Astrocyte of the cerebellum (primary cell): ENCODE measurements around the gene JTB.

ENCODE experiments used
- DNase-seq: peaks from one replicate; pipeline ENCODE4 v3.0.0-alpha.2; 2011; ENCODE audit warnings: low read depth
- H3K4me3 ChIP-seq: 2 replicates; pipeline ENCODE4 v1.5.1; 2011; ENCODE audit warnings: mild to moderate bottlenecking, low read depth, low read length, moderate library complexity
- CTCF ChIP-seq: IDR thresholded peaks from 2 replicates; pipeline ENCODE4 v1.5.1; 2012; ENCODE audit warnings: low read length, low read depth, moderate library complexity, mild to moderate bottlenecking; ENCODE audit errors: missing control alignments
- in situ Hi-C: cut with HindIII; loops from 2 replicates; pipeline ENCODE4 v1.10.0; 2017; ENCODE audit warnings: low sequenced_read_pairs

JTB gene

DNA sequence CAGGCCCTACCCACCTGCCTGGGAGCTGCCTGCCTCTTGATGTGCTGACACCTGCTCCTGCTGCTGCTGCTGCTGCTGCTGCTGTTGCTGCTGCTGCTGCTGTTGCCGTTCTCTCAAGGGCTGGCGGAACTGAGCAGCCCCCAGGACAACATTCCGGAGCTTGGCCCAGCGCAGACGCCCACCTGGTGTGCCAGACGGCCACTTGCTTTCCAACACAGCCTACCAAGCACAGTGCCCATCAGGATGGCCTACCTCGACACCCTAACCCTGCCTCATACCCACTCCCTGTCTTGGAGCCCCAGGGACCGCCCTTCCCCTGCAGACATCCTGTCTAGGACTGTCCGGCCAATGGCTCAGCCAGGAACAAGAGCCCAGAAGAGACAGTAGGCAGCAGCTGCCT is 42.7 kb downstream of the JTB start:
- DNase-seq, result no peak
- no peak overlapping the region for H3K4me3 ChIP-seq
- in situ Hi-C loops, result no loop called here
- no peak for TF ChIP-seq CTCF

GRCh38 chr1:153933955-153934354 is 43.5 kb downstream of the JTB start:
- H3K4me3 ChIP-seq, result no peak overlapping the region
- DNase-seq, result no peak
- TF ChIP-seq CTCF, result no peak
- in situ Hi-C loops, result no loop called here

DNA sequence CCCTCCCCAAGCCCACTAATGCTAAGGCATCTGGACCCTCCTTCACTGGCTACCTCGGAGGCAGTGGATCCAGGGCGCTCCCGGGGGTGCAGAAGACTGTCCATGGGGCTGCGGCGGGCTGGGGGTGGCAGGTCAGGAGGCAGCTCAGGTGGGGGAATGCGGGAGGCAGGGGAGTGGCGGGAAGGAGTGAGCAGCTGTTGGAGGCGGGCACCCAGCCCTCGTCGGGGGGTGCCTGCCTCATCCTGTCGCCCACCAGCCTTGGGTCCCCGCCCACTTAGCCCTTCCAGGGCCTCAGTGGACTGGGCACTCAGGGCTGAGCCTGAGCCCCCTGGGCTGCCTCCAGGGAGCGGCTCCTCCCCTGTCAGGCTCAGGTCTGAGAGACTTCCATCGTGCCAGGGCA is 44.0 kb downstream of the JTB start:
- DNase-seq, result no peak
- in situ Hi-C loops, result no loop called here
- no peak for TF ChIP-seq CTCF
- no peak overlapping the region for H3K4me3 ChIP-seq

DNA sequence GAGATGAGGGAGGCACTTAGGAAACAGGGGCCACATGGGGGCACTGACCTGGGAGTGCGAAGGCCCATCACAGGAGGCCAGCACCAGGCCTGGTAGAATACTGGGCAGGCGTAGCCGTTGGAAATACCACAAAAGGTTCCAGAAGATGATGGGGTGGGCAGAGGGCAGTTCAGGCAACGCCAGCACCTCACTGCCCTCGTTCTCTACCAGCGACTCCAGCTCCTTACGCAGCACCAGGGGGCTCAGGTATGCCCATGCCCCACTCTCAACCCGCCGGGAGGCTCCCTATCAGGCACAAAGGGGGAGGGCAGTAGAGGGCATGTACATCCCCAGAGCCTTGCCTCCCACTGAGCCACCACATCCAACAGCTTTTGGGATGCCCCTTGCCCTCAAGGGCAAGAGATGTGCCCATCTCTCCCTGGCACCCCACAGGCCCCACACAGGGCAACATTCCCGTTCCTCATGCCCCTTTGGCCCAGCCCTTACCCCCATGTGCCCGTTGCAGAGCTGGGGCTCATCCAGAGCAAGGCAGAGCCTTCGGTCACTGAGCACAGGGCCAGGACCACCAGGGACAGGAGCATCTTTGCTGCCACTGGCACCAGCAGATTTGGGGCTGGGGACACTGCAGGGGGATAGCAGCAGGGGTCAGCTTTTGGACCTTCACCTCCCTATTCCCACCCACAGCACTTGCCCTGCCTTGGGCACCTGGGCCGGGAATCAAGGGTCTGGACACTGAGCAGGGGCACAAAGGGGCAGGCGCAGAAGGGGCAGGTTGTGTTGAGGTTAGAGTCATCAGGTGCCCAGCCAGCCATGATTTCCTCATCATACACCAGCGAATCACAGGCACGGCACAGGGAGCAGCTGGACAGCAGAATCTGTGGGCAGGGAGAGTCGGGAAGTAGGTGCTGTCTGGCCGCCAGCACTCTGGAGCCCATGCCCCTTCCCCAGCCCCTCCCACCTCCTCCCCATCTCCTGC is 45.0 kb downstream of the JTB start:
- TF ChIP-seq CTCF, result no peak
- in situ Hi-C loops, result no loop called here
- DNase-seq, result no peak
- no peak overlapping the region for H3K4me3 ChIP-seq

DNA sequence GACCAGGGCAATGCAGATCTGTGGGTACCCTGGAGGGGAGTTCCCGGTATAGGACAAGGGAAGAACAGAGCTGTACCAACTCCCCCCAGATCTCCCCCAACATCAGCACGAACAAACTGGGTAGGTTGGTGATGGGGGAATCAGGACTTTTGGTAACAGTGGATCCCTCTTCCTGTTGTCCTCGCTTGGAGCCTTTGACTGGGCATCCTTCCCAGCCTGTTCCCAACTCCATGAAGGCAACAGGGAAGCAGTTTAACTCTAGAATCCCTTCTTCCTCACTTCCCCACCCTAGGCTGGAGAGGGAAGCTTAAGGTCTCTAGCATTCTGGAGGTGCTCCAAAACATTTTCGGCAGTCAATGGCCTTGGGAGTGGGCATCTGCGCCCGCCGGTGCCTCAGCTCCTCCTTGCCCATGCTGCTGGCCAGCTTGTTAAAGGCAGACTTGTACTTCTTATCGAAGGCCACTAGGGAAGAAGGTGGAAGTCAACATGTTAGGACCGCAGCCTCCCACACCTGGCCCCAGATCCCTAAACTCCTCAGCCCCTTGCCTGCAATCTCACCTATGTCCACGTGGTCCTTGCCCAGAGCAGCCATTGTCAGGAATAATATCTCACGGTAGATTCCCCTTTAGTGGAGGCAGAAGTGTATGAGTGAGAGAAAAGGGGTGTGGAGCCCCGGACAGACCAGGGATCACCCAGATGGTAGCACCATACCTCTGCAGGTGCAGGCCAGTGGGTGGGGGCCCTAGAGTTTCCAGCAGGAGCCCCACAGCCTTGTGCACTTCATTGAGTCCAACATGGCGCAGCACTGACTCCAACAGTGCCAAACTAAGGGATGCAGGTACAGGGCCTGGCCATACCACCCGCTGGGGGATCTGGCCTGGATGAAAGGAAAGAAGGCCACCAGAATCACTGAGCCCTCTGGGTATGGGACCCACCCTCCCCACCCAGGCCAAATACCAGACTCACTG is 47.2 kb downstream of the JTB start:
- no peak for DNase-seq
- no peak overlapping the region for H3K4me3 ChIP-seq
- in situ Hi-C loops, result no loop called here
- TF ChIP-seq CTCF, result no peak

DNA sequence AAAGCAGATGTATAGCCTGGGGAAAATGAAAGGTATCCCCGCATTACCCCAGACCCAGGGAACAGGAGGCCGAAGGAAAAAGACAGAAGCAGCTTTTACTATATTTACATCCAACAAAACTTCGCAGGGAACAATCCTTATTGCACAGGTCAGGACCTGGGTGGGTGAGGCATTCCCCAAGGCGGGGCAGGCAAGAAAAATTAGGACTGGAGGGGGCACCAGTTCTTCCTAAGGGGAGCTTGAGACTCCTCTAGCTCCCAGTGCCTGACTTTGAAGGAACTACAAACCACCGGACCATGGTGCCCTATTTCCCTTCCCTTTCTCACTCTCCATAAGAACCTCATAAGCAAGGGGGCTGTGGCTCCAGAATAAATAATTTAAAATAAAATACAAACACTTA is 48.0 kb downstream of the JTB start:
- no peak for TF ChIP-seq CTCF
- no peak for DNase-seq
- no peak overlapping the region for H3K4me3 ChIP-seq
- in situ Hi-C loops, result no loop called here
